GM12878 (cell line): ENCODE measurements around the gene LANCL2. TPM values are rescaled to one million over a fixed set of nuclear protein-coding genes. Genes with fewer than 3 reads are reported as not detected.

Source experiments
- ATAC-seq: fragments of 200-7000 bp; cut with Tn5 transposase; 3 replicates; pipeline ENCODE4 v1.9.1; 2020; ENCODE audit warnings: mild to moderate bottlenecking, moderate library complexity
- BruUV-seq: library from RNA; stranded (reverse); fragments of 400-500 nt; replicated peaks from 2 replicates; lab custom pipeline; 2021; lab: Mats Ljungman, UMichigan
- CTCF ChIA-PET: fragments of 300-600 bp; sonication (Branson Sonifier 250); formaldehyde crosslinking; extraction: SDS; loops from one replicate; lab custom pipeline; 2021; ENCODE audit warnings: inconsistent platforms; lab: Yijun Ruan, JAX
- POLR2A ChIA-PET: fragments of 350-600 bp; formaldehyde crosslinking; extraction: SDS; loops from one replicate; lab custom pipeline; 2021; ENCODE audit warnings: inconsistent platforms; lab: Charles Lee
- RAD21 ChIA-PET: fragments of 300-600 bp; sonication (Branson Sonifier 250); formaldehyde crosslinking; loops from one replicate; lab custom pipeline; 2023; ENCODE audit warnings: antibody characterized with exemption; ENCODE audit not compliant: unreplicated experiment; lab: Charles Lee
- SMC1A ChIA-PET: fragments of 300-600 bp; sonication (Branson Sonifier 250); formaldehyde crosslinking; loops from one replicate; lab custom pipeline; 2023; ENCODE audit not compliant: unreplicated experiment, uncharacterized antibody; lab: Charles Lee
- DNase-seq: peaks from one replicate; pipeline ENCODE4 v3.0.0-alpha.2; 2011; ENCODE audit warnings: low read depth, low spot score
- FAIRE-seq: peaks from 3 replicates; lab custom pipeline; 2011; peaks lifted over from hg19 to GRCh38; lab: Jason Lieb, UNC
- H2AFZ ChIP-seq: 2 replicates; pipeline ENCODE4 v1.6.0; 2011; ENCODE audit warnings: low read depth, low read length, control low read depth; ENCODE audit not compliant: control insufficient read depth
- H3K27ac ChIP-seq: 2 replicates; pipeline ENCODE4 v1.5.1; 2011; ENCODE audit warnings: control low read depth; ENCODE audit not compliant: control insufficient read depth, insufficient read depth
- H3K27me3 ChIP-seq, 2 experiments: replicated peaks in 1 of 2; 2 replicates each; pipeline versions ENCODE4 v1.6.0 to v1.6.1; 2011; ENCODE audit warnings: low read length in 1 of 2; ENCODE audit not compliant: control insufficient read depth in 2 of 2, insufficient read depth in 2 of 2
- H3K36me3 ChIP-seq, 2 experiments: 2 replicates each; pipeline ENCODE4 v1.5.1; 2011; ENCODE audit warnings: low read length in 1 of 2; ENCODE audit not compliant: control insufficient read depth in 2 of 2, insufficient read depth in 2 of 2
- H3K4me1 ChIP-seq: 2 replicates; pipeline ENCODE4 v1.6.1; 2011; ENCODE audit warnings: mild to moderate bottlenecking, low read length, moderate library complexity, mixed read lengths; ENCODE audit not compliant: control insufficient read depth, insufficient read depth
- H3K4me2 ChIP-seq: 2 replicates; pipeline ENCODE4 v1.6.0; 2011; ENCODE audit warnings: control low read depth; ENCODE audit not compliant: control insufficient read depth, insufficient read depth
- H3K4me3 ChIP-seq: fragments of 200-600 bp; sonication (generic); 2 replicates; pipeline ENCODE4 v1.5.1; 2016
- H3K79me2 ChIP-seq: 2 replicates; pipeline ENCODE4 v1.6.0; 2011; ENCODE audit warnings: low read length; ENCODE audit not compliant: control insufficient read depth, insufficient read depth
- H3K9ac ChIP-seq: 2 replicates; pipeline ENCODE4 v1.8.0; 2011; ENCODE audit warnings: low read length, control low read depth, mixed read lengths; ENCODE audit not compliant: control insufficient read depth, insufficient read depth
- H3K9me3 ChIP-seq: replicated peaks from 3 replicates; pipeline ENCODE4 v1.5.1; 2011; ENCODE audit warnings: mild to moderate bottlenecking, low read length; ENCODE audit not compliant: control insufficient read depth, insufficient read depth
- H4K20me1 ChIP-seq: 2 replicates; pipeline ENCODE4 v1.6.0; 2011; ENCODE audit not compliant: control insufficient read depth, insufficient read depth
- ATF7 ChIP-seq: fragments of 450-650 bp; IDR thresholded peaks from 2 replicates; pipeline ENCODE4 v1.6.1; 2016; ENCODE audit warnings: low read depth, mild to moderate bottlenecking
- BCL11A ChIP-seq: IDR thresholded peaks from 2 replicates; pipeline ENCODE4 v1.6.1; 2011; ENCODE audit warnings: low read depth, low read length
- E2F8 ChIP-seq: fragments of 450-650 bp; IDR thresholded peaks from 2 replicates; pipeline ENCODE4 v1.6.1; 2018; ENCODE audit warnings: mild to moderate bottlenecking, low read depth, moderate library complexity; ENCODE audit not compliant: partially characterized antibody
- KLF5 ChIP-seq: fragments of 450-650 bp; IDR thresholded peaks from 2 replicates; pipeline ENCODE4 v1.6.1; 2014; ENCODE audit warnings: mild to moderate bottlenecking; ENCODE audit not compliant: partially characterized antibody
- POLR2AphosphoS5 ChIP-seq: IDR thresholded peaks from 2 replicates; pipeline ENCODE4 v1.6.1; 2011; ENCODE audit warnings: mild to moderate bottlenecking, low read length, inconsistent platforms
- SKIL ChIP-seq: fragments of 450-650 bp; IDR thresholded peaks from 2 replicates; pipeline ENCODE4 v1.6.1; 2017; ENCODE audit warnings: mild to moderate bottlenecking, low read depth, inconsistent platforms; ENCODE audit not compliant: poor library complexity, severe bottlenecking
- STAT3 ChIP-seq: IDR thresholded peaks from 2 replicates; pipeline ENCODE4 v1.6.1; 2011; ENCODE audit warnings: low read depth, low read length, improper control_type of control experiment
- ZBTB4 ChIP-seq: fragments of 450-650 bp; formaldehyde crosslinking; IDR thresholded peaks from 2 replicates; pipeline ENCODE4 v1.4.0; 2022; ENCODE audit warnings: mild to moderate bottlenecking, moderate library complexity
- ZNF24 ChIP-seq: fragments of 450-650 bp; IDR thresholded peaks from 2 replicates; pipeline ENCODE4 v1.6.1; 2017; ENCODE audit warnings: antibody characterized with exemption, mild to moderate bottlenecking
- WGBS: methylation state at CpG from one replicate; pipeline ENCODE4 v1.1.6; 2016; ENCODE audit warnings: low lambda C conversion rate; ENCODE audit not compliant: insufficient replicate concordance, insufficient coverage; ENCODE audit errors: missing lambda C conversion rate; 5-methylcytosine and 5-hydroxymethylcytosine counted together
- in situ Hi-C: fragments of 300-500 bp; cut with MboI; formaldehyde crosslinking; loops from 9 replicates; pipeline ENCODE4 v1.14.3; 2018; ENCODE audit warnings: mixed read lengths
- intact Hi-C: fragments of 100-400 bp; cut with micrococcal nuclease; formaldehyde crosslinking; loops from one replicate; pipeline ENCODE4 v1.14.2; 2022; ENCODE audit not compliant: unreplicated experiment
- polyA plus RNA-seq, 11 experiments: library from polyadenylated mRNA; depleted of rRNA in 4 of 11; unstranded in 6 of 11; stranded (reverse) in 5 of 11; fragments of >200 nt; fragmentation: Nextera tagmentation in 4 of 11; fragmentation: Illumina TruSeq in 1 of 11; extraction: Ambion mirVana in 4 of 11; extraction: Trizol in 1 of 11; gene quantifications; 1 replicate in 1 of 11; 2 replicates in 10 of 11; pipeline versions ENCODE4 v1.2.1 to v1.2.3, GENCODE V29; 2011 to 2016; ENCODE audit warnings: inconsistent platforms in 2 of 11, missing spikeins in 2 of 11, low read depth in 1 of 11
- total RNA-seq, 4 experiments: library from RNA; depleted of rRNA in 3 of 4; stranded (reverse); fragments of >200 nt in 3 of 4; fragmentation: Illumina TruSeq in 1 of 4; extraction: Trizol in 1 of 4; gene quantifications; 2 replicates each; pipeline versions ENCODE4 v1.2.1 to v1.2.3, GENCODE V29; 2013 to 2021

LANCL2 gene
- total and polyA plus RNA-seq, 10 of the 15 experiments (the other 5 are each of a cell fraction or from before 2014, with no cell fraction given), result 8.1 to 28.6 (median 16.4) TPM

GRCh38 chr7:55387062-55387965 lies 22.2 kb downstream of the LANCL2 start (continued):
- TF ChIP-seq STAT3, result no peak
- TF ChIP-seq, all 136 proteins: peak for 0

GRCh38 chr7:55396233-55396785 lies 31.2 kb downstream of the LANCL2 start:
- no peak overlapping the region for H3K27ac ChIP-seq
- no peak overlapping the region for H3K4me3 ChIP-seq
- no peaks in the 10 kb centered on the region; the same call in 2 of the 3 replicates for H3K9me3 ChIP-seq
- H3K27me3 ChIP-seq, result no peaks in the 10 kb centered on the region
- RAD21 ChIA-PET, result interaction anchor here (2.4 kb wide), 1 partner anchor 19 kb away, joined by 6 read pairs; no protein-coding TSS in a partner anchor
- H3K4me1 ChIP-seq, result no peaks in the 10 kb centered on the region
- no peaks in the 10 kb centered on the region for H4K20me1 ChIP-seq
- BruUV-seq, result no TSS peak
- whole genome bisulfite sequencing, result 96% methylated on average over 11 of the region's 11 CpGs
- DNase-seq (no peak), ATAC-seq (no peak), FAIRE-seq (no peak)
- H3K9ac ChIP-seq, result no peak overlapping the region
- H3K79me2 ChIP-seq, result no peaks in the 10 kb centered on the region
- POLR2A ChIA-PET, result no interaction called here
- SMC1A ChIA-PET, result no interaction called here
- no peak overlapping the region for H3K4me2 ChIP-seq
- intact Hi-C loops, result no loop called here
- no peak overlapping the region for H2AFZ ChIP-seq
- in situ Hi-C loops, result no loop called here
- peaks cover 2 to 3% of the 10 kb centered on the region in 2 experiments; a peak in 3 of 4 replicates for H3K36me3 ChIP-seq
- CTCF ChIA-PET, result interaction anchor here (1.0 to 1.7 kb wide), 2 partner anchors 19 to 117 kb away, joined by 3 to 5 read pairs; no protein-coding TSS in a partner anchor
- TF ChIP-seq BCL11A, result no peak
- no peak for TF ChIP-seq ZBTB4 (CRISPR knock-in tag)
- no peak for TF ChIP-seq ZNF24
- no peak for TF ChIP-seq E2F8
- TF ChIP-seq POLR2AphosphoS5, result no peak
- no peak for TF ChIP-seq KLF5
- TF ChIP-seq SKIL, result no peak
- TF ChIP-seq ATF7, result no peak
